ENCODE results near the gene SLC22A23. TPM values are rescaled to one million over a fixed set of nuclear protein-coding genes. Genes with fewer than 3 reads are reported as not detected.

The SLC22A23 gene
- total and polyA plus RNA-seq, 2 experiments from 2014 or later, result 6.1 to 38.3 TPM

DNA sequence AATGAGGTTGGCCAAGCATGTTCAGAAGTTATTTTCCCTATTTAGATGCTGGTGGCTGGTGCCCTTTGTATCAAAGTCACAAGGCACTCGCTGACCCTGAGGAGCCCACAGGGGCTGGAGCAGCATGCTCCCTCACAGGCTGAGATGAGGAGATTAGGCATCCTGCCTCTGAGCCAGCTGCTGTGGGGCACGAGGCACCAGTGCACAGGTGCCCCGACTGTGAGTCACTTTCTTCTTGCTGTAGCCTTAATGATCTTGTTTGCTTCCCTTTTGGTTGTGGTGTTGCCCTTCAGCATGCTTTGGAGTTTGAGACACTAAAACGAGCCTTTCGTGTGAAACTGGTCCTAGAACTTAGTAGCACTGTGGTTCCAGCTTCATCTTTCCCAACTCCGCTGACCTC lies 193.8 kb downstream of the SLC22A23 start:
- peaks cover 18% of the 10 kb centered on the region for H3K4me1 ChIP-seq (ENCODE audit: insufficient read depth)
- no peak overlapping the region for H3K4me3 ChIP-seq
- no peak overlapping the region for H3K4me2 ChIP-seq
- H3K4me3 Mint-ChIP-seq, result no peak overlapping the region; the same call in 2 of the 3 replicates
- DNase-seq (ENCODE audit: low spot score), result no peak
- no peaks in the 10 kb centered on the region for H3K9me2 ChIP-seq (ENCODE audit: insufficient read depth)
- peaks cover 47% of the 10 kb centered on the region for H3K36me3 Mint-ChIP-seq (ENCODE audit: low read depth)
- peaks cover 13% of the 10 kb centered on the region for H3K27me3 Mint-ChIP-seq (ENCODE audit: insufficient read depth, low read depth, poor library complexity)
- H3K27ac Mint-ChIP-seq, result no peak overlapping the region; the same call in 1 of the 2 replicates
- H2AFZ ChIP-seq, result no peak overlapping the region
- peaks cover 81% of the 10 kb centered on the region for H3K79me2 ChIP-seq (replicated peaks; ENCODE audit: insufficient read depth)
- no peaks in the 10 kb centered on the region for H3K9me3 Mint-ChIP-seq
- H3K36me3 ChIP-seq (ENCODE audit: insufficient read depth), result no peaks in the 10 kb centered on the region; the same call in 1 of the 2 replicates
- H3K4me1 Mint-ChIP-seq, result peaks cover 27% of the 10 kb centered on the region
- no peak for ATAC-seq
- 0 out of 2 replicates have a peak, but pooled peaks cover 10% of the 10 kb centered on the region for H3F3A ChIP-seq (replicated peaks; ENCODE audit: low read depth)
- no peaks in the 10 kb centered on the region for H3K27me3 ChIP-seq (ENCODE audit: insufficient read depth)
- peaks cover 29% of the 10 kb centered on the region for H4K20me1 ChIP-seq (replicated peaks; ENCODE audit: insufficient read depth)
- TF ChIP-seq, protein P1, sequence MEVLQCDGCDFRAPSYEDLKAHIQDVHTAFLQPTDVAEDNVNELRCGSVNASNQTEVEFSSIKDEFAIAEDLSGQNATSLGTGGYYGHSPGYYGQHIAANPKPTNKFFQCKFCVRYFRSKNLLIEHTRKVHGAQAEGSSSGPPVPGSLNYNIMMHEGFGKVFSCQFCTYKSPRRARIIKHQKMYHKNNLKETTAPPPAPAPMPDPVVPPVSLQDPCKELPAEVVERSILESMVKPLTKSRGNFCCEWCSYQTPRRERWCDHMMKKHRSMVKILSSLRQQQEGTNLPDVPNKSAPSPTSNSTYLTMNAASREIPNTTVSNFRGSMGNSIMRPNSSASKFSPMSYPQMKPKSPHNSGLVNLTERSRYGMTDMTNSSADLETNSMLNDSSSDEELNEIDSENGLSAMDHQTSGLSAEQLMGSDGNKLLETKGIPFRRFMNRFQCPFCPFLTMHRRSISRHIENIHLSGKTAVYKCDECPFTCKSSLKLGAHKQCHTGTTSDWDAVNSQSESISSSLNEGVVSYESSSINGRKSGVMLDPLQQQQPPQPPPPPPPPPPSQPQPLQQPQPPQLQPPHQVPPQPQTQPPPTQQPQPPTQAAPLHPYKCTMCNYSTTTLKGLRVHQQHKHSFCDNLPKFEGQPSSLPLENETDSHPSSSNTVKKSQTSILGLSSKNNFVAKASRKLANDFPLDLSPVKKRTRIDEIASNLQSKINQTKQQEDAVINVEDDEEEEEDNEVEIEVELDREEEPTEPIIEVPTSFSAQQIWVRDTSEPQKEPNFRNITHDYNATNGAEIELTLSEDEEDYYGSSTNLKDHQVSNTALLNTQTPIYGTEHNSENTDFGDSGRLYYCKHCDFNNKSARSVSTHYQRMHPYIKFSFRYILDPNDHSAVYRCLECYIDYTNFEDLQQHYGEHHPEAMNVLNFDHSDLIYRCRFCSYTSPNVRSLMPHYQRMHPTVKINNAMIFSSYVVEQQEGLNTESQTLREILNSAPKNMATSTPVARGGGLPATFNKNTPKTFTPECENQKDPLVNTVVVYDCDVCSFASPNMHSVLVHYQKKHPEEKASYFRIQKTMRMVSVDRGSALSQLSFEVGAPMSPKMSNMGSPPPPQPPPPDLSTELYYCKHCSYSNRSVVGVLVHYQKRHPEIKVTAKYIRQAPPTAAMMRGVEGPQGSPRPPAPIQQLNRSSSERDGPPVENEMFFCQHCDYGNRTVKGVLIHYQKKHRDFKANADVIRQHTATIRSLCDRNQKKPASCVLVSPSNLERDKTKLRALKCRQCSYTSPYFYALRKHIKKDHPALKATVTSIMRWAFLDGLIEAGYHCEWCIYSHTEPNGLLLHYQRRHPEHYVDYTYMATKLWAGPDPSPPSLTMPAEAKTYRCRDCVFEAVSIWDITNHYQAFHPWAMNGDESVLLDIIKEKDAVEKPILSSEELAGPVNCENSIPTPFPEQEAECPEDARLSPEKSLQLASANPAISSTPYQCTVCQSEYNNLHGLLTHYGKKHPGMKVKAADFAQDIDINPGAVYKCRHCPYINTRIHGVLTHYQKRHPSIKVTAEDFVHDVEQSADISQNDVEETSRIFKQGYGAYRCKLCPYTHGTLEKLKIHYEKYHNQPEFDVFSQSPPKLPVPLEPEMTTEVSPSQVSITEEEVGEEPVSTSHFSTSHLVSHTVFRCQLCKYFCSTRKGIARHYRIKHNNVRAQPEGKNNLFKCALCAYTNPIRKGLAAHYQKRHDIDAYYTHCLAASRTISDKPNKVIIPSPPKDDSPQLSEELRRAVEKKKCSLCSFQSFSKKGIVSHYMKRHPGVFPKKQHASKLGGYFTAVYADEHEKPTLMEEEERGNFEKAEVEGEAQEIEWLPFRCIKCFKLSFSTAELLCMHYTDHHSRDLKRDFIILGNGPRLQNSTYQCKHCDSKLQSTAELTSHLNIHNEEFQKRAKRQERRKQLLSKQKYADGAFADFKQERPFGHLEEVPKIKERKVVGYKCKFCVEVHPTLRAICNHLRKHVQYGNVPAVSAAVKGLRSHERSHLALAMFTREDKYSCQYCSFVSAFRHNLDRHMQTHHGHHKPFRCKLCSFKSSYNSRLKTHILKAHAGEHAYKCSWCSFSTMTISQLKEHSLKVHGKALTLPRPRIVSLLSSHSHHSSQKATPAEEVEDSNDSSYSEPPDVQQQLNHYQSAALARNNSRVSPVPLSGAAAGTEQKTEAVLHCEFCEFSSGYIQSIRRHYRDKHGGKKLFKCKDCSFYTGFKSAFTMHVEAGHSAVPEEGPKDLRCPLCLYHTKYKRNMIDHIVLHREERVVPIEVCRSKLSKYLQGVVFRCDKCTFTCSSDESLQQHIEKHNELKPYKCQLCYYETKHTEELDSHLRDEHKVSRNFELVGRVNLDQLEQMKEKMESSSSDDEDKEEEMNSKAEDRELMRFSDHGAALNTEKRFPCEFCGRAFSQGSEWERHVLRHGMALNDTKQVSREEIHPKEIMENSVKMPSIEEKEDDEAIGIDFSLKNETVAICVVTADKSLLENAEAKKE (CRISPR knock-in tag; IDR thresholded peaks at IDR 0.05), result no peak
- no peak for TF ChIP-seq ZNF114 (CRISPR knock-in tag; IDR thresholded peaks at IDR 0.05)
- H3K27ac ChIP-seq (ENCODE audit: low read depth), result no peak overlapping the region

DNA sequence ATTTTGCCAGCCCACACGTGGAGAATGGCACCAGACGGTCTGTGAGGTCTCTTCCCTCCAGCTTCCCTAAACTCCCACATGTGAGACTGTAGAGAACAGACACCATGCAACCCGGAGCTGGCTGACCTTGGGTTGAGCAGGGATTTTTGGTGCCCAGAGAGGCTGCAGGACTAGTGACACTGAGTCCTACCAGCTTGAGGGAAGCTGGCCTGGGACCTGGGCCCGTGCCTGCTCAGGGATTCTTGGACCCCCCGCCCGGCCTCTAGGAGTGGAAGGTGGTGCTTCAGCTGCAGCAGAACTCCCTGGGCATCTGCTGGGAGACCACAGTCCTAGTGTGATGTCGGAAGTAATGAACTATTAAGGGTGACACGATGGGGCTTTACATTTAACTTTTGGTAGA lies 194.9 kb downstream of the SLC22A23 start:
- H3K27me3 ChIP-seq (ENCODE audit: insufficient read depth), result no peaks in the 10 kb centered on the region
- ATAC-seq, result no peak
- Mint-ChIP-seq H3K4me1 (peaks cover 27% of the 10 kb centered on the region), H3K4me3 (no peak overlapping the region), H3K9me3 (no peaks in the 10 kb centered on the region), H3K36me3 (ENCODE audit: low read depth) (peaks cover 39% of the 10 kb centered on the region), H3K27ac (no peak overlapping the region), H3K27me3 (ENCODE audit: insufficient read depth, low read depth, poor library complexity) (peaks cover 14% of the 10 kb centered on the region)
- H3F3A ChIP-seq (replicated peaks; ENCODE audit: low read depth), result 0 out of 2 replicates have a peak, but pooled peaks cover 3% of the 10 kb centered on the region
- no peak overlapping the region for H2AFZ ChIP-seq
- no peak overlapping the region for H3K4me3 ChIP-seq
- H3K79me2 ChIP-seq (replicated peaks; ENCODE audit: insufficient read depth), result peaks cover 72% of the 10 kb centered on the region
- TF ChIP-seq, protein P1 (CRISPR knock-in tag; IDR thresholded peaks at IDR 0.05), result no peak
- no peak overlapping the region for H3K4me2 ChIP-seq
- peaks cover 21% of the 10 kb centered on the region for H3K4me1 ChIP-seq (ENCODE audit: insufficient read depth)
- no peak overlapping the region for H3K27ac ChIP-seq (ENCODE audit: low read depth)
- peaks cover 21% of the 10 kb centered on the region for H4K20me1 ChIP-seq (replicated peaks; ENCODE audit: insufficient read depth)
- H3K9me2 ChIP-seq (ENCODE audit: insufficient read depth), result no peaks in the 10 kb centered on the region
- no peaks in the 10 kb centered on the region; the same call in 1 of the 2 replicates for H3K36me3 ChIP-seq (ENCODE audit: insufficient read depth)
- DNase-seq (ENCODE audit: low spot score), result no peak
